ENCODE measurements around the gene TBCD.

Gene TBCD

DNA sequence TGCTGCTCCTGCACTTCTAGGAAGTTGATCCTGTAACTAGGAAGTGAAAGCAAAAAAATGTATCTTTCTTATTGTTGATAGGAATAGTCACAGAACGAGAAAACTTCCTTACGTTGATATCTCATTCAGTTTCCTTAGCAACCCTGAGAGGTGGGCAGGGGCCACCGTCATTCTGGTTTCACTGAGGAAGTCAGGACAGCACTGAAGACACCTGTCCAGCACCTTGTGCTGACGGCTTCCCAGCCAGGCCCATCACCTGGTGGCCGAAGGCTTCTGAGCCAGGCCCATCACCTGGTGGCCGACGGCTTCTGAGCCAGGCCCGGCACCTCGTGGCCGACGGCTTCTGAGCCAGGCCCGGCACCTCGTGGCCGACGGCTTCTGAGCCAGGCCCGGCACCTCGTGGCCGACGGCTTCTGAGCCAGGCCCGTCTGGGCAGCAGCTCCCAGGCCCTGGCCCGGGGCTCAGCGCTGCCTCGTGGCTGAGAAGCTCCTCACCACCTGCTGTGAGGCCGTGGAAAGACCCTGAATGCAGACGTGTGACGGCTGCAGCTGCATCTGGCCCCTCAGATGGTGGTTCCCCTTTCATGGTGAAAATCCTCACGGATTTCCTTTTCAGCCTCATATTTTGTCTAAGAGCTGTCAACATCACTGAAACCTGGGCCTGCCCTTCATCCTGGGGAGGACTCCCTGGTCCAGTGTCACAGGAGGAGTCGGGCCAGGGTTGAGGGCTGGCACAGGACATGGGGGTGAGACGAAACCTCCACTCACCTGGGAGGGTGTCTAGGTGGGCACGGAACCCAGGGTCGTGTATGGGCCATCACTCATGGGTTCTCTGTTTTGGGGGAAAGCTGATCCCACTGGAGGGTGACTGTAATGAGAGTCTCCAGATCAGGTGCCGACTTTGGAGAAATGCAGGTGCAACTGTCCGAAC is 121.0 kb downstream of the TBCD start:
- DNase-seq: no peak

DNA sequence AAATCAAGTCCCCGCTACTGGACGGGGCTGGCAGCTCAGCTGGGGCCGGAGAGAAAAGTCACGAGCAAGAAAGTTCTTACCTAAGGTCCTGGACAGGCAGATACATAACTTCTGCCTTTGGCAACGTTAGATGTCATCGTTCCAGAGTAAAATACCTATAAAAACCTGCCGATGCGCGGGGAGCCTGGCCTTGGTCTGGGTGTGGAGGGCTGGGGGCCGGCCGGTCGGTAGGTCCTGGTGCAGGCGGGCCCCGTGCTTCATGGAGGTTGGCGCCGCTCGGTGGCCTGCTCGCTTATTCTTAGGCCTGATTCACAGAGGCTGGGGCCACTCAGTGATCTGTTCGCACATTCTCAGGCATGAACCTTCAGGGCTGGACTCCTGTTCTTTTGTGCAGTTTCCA is 121.7 kb downstream of the TBCD start:
- DNase-seq: no peak

GRCh38 chr17:82874011-82874835 is 122.4 kb downstream of the TBCD start:
- no peak for DNase-seq

- no peak for DNase-seq
These were observed 123.6 kb downstream of the TBCD start for GRCh38 chr17:82875407-82875856.

DNA sequence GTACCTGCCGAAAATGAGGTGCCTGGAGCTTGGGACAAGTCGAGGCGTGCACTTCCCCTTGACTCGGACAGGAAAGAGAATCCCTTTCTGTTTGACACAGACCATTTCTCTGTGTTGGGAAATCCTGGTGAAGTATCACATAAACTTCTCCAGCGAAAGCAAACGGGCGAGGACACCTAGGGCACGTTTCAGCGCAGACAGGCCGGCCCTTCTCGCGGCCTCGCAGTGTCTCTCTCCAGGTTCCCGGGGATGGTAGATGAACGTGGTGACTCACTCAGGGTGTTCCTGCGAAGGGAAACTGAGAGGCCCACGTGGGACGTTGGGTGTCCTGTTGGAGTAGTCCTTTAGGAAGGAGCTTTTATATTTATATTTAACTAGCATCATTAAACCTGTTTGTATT is 124.3 kb downstream of the TBCD start:
- DNase-seq: no peak

- no peak for DNase-seq
These were observed 124.9 kb downstream of the TBCD start for GRCh38 chr17:82876602-82877379.

DNA sequence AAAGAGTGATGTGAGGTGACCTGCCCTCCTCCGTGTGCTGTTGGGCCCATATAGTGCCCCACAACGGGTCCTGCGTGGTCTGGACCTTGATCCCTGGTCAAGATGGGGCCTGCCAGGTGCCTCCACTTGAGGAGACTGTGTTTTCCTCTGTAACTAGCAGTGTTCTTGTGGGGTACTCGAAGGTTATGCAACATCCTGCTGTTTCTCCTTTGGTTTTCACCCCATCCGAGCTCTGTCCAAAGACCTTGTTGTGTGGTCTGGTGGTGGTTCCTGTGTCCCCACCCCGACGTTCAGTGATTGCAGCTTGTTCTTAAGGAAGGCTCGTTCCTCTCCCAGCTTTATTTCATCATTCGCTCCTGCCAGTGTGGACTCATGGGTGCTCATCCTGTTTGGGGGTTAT is 126.7 kb downstream of the TBCD start:
- DNase-seq: no peak

DNA sequence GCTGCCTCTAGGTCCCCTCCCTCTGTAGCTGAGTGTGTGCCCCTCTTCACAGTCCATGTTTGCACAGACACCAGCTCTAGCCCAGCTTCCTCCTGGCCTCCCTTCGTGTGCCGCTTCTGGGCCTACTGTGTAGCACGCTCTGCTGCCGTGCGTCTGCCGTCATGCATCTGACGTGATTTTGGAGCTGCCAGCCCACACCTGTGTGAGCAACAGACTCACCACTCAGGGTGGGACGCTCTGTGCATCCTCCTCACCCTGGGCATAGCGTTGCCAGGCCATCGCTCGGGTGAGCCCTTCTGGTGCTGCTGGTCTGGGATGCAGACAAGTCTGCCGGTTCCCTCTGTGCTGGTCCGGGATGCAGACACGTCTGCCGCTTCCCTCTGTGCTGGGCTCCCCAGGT is 127.4 kb downstream of the TBCD start:
- DNase-seq: no peak

- DNase-seq: no peak
These were observed 128.9 kb downstream of the TBCD start for GRCh38 chr17:82880620-82881323.

- no peak for DNase-seq
These were observed 129.5 kb downstream of the TBCD start for GRCh38 chr17:82881324-82881823.

- DNase-seq: no peak
These were observed 130.2 kb downstream of the TBCD start for GRCh38 chr17:82881900-82882714.

- peak; percentile 64 for DNase-seq
These were observed 131.0 kb downstream of the TBCD start for GRCh38 chr17:82882715-82883418.

DNA sequence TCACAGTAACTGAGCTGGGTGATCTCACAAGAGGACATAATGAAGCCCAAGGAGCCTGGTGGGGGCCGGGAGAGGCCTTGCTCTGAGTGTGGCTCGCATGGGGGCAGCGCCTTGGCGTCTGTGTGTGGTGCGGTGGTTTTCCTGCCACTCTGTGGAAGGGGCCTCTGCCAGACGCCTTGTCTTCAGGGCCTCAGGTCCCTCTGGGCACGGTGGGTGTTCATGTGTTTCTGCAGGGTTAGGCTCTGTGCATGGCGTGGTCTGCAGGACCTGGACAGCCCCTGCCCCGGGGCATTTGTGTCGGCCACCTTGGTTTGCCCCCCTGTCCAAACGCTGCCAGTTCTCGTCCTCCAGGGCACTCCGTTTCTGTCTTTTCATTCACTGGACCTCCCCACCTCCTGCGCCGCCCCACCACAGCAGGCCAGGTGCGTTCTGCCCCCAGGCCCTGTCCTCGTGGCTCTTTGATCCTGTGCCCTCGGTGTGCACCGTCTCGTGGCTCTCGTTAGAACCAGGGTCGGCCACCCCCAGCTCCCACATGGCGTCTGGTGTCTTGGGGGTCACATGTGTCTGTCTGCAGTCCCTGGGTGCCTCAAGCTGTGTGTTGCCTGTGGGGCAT is 131.7 kb downstream of the TBCD start:
- no peak for DNase-seq

- no peak for DNase-seq
These were observed 132.6 kb downstream of the TBCD start for GRCh38 chr17:82884341-82884969.

- no peak for DNase-seq
These were observed 133.1 kb downstream of the TBCD start for GRCh38 chr17:82884970-82885353.

GRCh38 chr17:82887255-82888164 is 135.6 kb downstream of the TBCD start:
- DNase-seq: no peak

- no peak for DNase-seq
These were observed 137.0 kb downstream of the TBCD start for GRCh38 chr17:82888583-82889495.
